Small intestine (tissue), 7 donors: Measurements from ENCODE around the gene DIO1. TPM values are rescaled to one million over a fixed set of nuclear protein-coding genes. Genes with fewer than 3 reads are reported as not detected.

Experiments used
- DNase-seq, 2 donors: peaks; one replicate each; pipeline versions ENCODE4 v3.0.0 to v3.0.0-alpha.2; 2013
- FAIRE-seq: peaks from 2 replicates; lab custom pipeline; 2012; peaks lifted over from hg19 to GRCh38; lab: Jason Lieb, UNC
- H3K27ac ChIP-seq, 3 donors: one replicate each; pipeline ENCODE4 v1.5.1; 2013; ENCODE audit warnings: low read length in 2 of 3, mild to moderate bottlenecking in 2 of 3, control low read depth in 1 of 3, inconsistent platforms in 1 of 3, low read depth in 1 of 3, moderate library complexity in 1 of 3
- H3K27me3 ChIP-seq, 3 donors: one replicate each; pipeline ENCODE4 v1.6.1; 2013; ENCODE audit warnings: low read length in 3 of 3, inconsistent platforms in 1 of 3; ENCODE audit not compliant: control insufficient read depth in 3 of 3, insufficient read depth in 3 of 3
- H3K36me3 ChIP-seq, 3 donors: one replicate each; pipeline ENCODE4 v1.6.1; 2013; ENCODE audit warnings: low read length in 3 of 3, inconsistent platforms in 1 of 3, low read depth in 1 of 3, mild to moderate bottlenecking in 1 of 3, moderate library complexity in 1 of 3; ENCODE audit not compliant: control insufficient read depth in 3 of 3, insufficient read depth in 2 of 3
- H3K4me1 ChIP-seq, 3 donors: one replicate each; pipeline ENCODE4 v1.6.1; 2013; ENCODE audit warnings: low read length in 2 of 3, inconsistent platforms in 1 of 3, low read depth in 1 of 3, mild to moderate bottlenecking in 1 of 3, moderate library complexity in 1 of 3; ENCODE audit not compliant: control insufficient read depth in 3 of 3, insufficient read depth in 2 of 3
- H3K4me3 ChIP-seq, 3 donors: one replicate each; pipeline ENCODE4 v1.5.1; 2013; ENCODE audit warnings: low read length in 3 of 3, control low read depth in 1 of 3, inconsistent platforms in 1 of 3, low read depth in 1 of 3, mild to moderate bottlenecking in 1 of 3, moderate library complexity in 1 of 3
- H3K9me3 ChIP-seq, 2 donors: one replicate each; pipeline ENCODE4 v1.6.1; 2013; ENCODE audit warnings: low read depth in 1 of 2, low read length in 1 of 2; ENCODE audit not compliant: control insufficient read depth in 2 of 2, insufficient read depth in 1 of 2
- polyA plus RNA-seq, 4 donors: library from polyadenylated mRNA; stranded (reverse) in 3 of 4; unstranded in 1 of 4; fragments of 200-250 nt in 3 of 4; fragments of 120-200 nt in 1 of 4; gene quantifications; one replicate each; pipeline versions ENCODE4 v1.2.1 to v1.2.3, GENCODE V29; 2013
- donor health status: healthy with polysubstance abuse.
- donor health status: control.
- donor health status: control.
- donor health status: Bipolar disorder and iron deficiency.
- donor health status: healthy.

Gene DIO1
- polyA plus RNA-seq, 4 donors, result 0.44 TPM; not detected in 3

DNA sequence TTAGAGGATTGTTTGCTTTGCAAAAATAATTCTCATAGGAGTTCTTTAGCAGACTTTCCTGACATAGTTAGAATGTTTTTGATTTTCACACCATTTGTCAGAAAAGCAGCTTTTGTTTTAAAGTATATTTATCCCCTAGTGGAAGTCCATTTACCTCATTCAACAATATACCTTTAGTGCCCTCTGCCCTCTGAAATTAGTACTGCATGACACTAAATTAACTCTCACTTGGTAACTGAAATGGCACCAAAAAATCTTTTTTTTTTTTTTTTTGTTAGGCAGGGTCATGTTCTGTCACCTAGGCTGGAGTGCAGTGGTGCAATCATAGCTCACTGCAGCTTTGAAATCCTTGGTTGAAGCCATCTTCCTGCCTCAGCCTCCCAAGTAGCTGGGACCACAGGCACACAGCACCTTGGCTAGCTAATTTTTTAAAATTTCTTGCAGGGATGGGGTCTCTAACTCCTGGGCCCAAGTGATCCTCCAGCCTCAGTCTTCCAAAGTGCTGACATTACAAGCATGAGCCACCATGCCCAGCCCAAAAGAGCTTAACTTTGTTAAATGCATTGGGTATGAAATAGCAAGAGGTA lies 65.8 kb downstream of the DIO1 start:
- Histone ChIP-seq H3K27me3 (no peaks in the 10 kb centered on the region), H3K27ac (no peak overlapping the region), H3K4me1 (peaks cover 0 to 18% (median 0%) of the 10 kb centered on the region in 3 donors), H3K36me3 (peaks cover 3 to 34% (median 17%) of the 10 kb centered on the region in 3 donors), H3K9me3 (no peaks in the 10 kb centered on the region), H3K4me3 (no peak overlapping the region)
- peak; percentile 29 to 39 for DNase-seq
- FAIRE-seq, result no peak

Other genes with a start within 250 kb of the DIO1 start
- under 1 TPM in 2 of 4 donors, not detected in 2; 0.19 to 0.50 TPM for gene GLIS1, start 155.0 kb upstream of the DIO1 start, polyA plus RNA-seq
- gene NDC1, start 55.9 kb upstream of the DIO1 start, polyA plus RNA-seq, result 10 to 100 TPM in 2 of 4 donors, 1 to 10 TPM in 2; 1.1 to 20.2 (median 9.2) TPM
- 10 to 100 TPM; 19.0 to 26.2 (median 22.9) TPM for gene YIPF1, start 4.4 kb upstream of the DIO1 start, polyA plus RNA-seq
- gene IFT25, start 51.5 kb downstream of the DIO1 start, polyA plus RNA-seq, result 10 to 100 TPM; 18.0 to 31.3 (median 20.3) TPM
- gene LRRC42, start 52.2 kb downstream of the DIO1 start, polyA plus RNA-seq, result 10 to 100 TPM; 11.2 to 29.7 (median 18.9) TPM
- gene LDLRAD1, start 124.0 kb downstream of the DIO1 start, polyA plus RNA-seq, result under 1 TPM in 1 of 4 donors, not detected in 3; 0.92 TPM
- gene TMEM59, start 159.0 kb downstream of the DIO1 start, polyA plus RNA-seq, result 100 to 1,000 TPM; 156 to 447 (median 212) TPM
- 1 to 10 TPM; 1.3 to 5.1 (median 1.9) TPM for gene TCEANC2, start 159.4 kb downstream of the DIO1 start, polyA plus RNA-seq